OCI-M2 (cell line): ENCODE results near the gene TSACC.

Source experiments
- DNase-seq: peaks from one replicate; lab custom pipeline; 2025; ENCODE audit not compliant: unreplicated experiment; lab: John Stamatoyannopoulos, UW

The TSACC gene

GRCh38 chr1:156391701-156392100, 53.4 kb downstream of the TSACC start:
- DNase-seq: no peak

GRCh38 chr1:156392452-156392853, 54.1 kb downstream of the TSACC start:
- DNase-seq: no peak

- DNase-seq: no peak
Observed at GRCh38 chr1:156393095-156393494, 54.8 kb downstream of the TSACC start.

- no peak for DNase-seq
Observed at GRCh38 chr1:156394082-156394481, 55.8 kb downstream of the TSACC start.

- no peak for DNase-seq
Observed at GRCh38 chr1:156394835-156395461, 56.6 kb downstream of the TSACC start.
